ENCODE results near the gene TMEM176A.

DNA sequence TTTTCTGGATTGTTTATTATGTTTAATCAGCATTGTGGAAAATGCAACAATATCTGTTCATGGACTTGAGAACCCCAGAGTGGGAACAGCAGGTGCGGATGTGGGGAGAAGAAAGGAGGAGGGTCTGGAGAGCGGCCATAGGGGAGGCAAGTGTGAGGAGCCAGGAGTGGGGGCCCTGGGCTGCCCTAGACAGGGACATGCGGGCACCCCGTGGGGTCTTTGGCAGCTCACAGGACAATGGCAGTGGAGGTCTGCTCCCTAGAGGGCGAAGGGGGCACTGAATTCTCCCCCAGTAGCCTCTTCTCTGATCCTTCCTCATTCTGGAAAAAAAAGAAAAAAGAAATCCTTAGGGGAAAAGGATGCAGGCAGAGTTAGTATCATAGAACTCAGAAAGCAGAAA lies 9.3 kb upstream of the TMEM176A start:
- TF ChIP-seq, protein P1, sequence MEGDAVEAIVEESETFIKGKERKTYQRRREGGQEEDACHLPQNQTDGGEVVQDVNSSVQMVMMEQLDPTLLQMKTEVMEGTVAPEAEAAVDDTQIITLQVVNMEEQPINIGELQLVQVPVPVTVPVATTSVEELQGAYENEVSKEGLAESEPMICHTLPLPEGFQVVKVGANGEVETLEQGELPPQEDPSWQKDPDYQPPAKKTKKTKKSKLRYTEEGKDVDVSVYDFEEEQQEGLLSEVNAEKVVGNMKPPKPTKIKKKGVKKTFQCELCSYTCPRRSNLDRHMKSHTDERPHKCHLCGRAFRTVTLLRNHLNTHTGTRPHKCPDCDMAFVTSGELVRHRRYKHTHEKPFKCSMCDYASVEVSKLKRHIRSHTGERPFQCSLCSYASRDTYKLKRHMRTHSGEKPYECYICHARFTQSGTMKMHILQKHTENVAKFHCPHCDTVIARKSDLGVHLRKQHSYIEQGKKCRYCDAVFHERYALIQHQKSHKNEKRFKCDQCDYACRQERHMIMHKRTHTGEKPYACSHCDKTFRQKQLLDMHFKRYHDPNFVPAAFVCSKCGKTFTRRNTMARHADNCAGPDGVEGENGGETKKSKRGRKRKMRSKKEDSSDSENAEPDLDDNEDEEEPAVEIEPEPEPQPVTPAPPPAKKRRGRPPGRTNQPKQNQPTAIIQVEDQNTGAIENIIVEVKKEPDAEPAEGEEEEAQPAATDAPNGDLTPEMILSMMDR (IDR thresholded peaks at IDR 0.05): no peak
- TF ChIP-seq POLR2A (IDR thresholded peaks at IDR 0.05): no peak
